Measurements from ENCODE around the gene EDNRA.

DNA sequence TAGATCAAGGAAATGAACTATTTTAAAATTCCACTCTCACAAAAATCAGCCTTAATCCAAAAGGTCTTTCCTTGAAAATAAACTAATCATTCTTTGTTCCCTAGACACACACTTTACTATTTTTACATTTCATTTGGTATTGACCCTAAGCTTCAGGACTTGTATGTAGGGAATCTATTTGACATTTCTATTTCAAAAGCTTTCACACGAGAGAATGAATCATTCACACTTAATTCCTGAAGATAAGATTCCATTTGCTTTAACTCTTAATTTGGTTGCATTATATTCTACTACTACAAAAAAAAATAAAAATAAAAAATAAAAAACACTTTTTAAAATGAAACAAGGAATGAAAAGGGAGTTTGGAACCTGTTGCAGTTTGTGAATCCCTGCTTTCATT, 43.7 kb downstream of the EDNRA start:
- TF ChIP-seq HDGF (IDR thresholded peaks at IDR 0.05; ENCODE audit: borderline replicate concordance) (no peak), FOXA1 (IDR thresholded peaks at IDR 0.05) (no peak), ELF4 (IDR thresholded peaks at IDR 0.05) (no peak), SUZ12 (IDR thresholded peaks at IDR 0.05) (no peak), FOXK2 (IDR thresholded peaks at IDR 0.05) (no peak), NFRKB (IDR thresholded peaks at IDR 0.05) (no peak), TARDBP (IDR thresholded peaks at IDR 0.05) (no peak), SP1 (IDR thresholded peaks at IDR 0.05) (no peak), ARNT (IDR thresholded peaks at IDR 0.05) (no peak), BHLHE40 (IDR thresholded peaks at IDR 0.05; ENCODE audit: borderline replicate concordance) (no peak), L3MBTL2 (conservative IDR thresholded peaks at IDR 0.05) (no peak)
- TF ChIP-seq, protein P1, sequence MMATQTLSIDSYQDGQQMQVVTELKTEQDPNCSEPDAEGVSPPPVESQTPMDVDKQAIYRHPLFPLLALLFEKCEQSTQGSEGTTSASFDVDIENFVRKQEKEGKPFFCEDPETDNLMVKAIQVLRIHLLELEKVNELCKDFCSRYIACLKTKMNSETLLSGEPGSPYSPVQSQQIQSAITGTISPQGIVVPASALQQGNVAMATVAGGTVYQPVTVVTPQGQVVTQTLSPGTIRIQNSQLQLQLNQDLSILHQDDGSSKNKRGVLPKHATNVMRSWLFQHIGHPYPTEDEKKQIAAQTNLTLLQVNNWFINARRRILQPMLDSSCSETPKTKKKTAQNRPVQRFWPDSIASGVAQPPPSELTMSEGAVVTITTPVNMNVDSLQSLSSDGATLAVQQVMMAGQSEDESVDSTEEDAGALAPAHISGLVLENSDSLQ (IDR thresholded peaks at IDR 0.05) = no peak

All from HEK293T (cell line).